ENCODE measurements around the gene FAM180A.

FAM180A gene

GRCh38 chr7:135771051-135771450 is 22.4 kb upstream of the FAM180A start:
- DNase-seq = no peak

- no peak for DNase-seq
Observed at GRCh38 chr7:135770139-135770710, 21.6 kb upstream of the FAM180A start.

GRCh38 chr7:135769005-135769802 is 20.6 kb upstream of the FAM180A start:
- no peak for DNase-seq

- no peak for DNase-seq
Observed at GRCh38 chr7:135768467-135768866, 19.9 kb upstream of the FAM180A start.

GRCh38 chr7:135768064-135768463 is 19.5 kb upstream of the FAM180A start:
- no peak for DNase-seq

- DNase-seq = no peak
Observed at GRCh38 chr7:135763261-135763660, 14.6 kb upstream of the FAM180A start.

GRCh38 chr7:135761751-135762488 is 13.3 kb upstream of the FAM180A start:
- no peak for DNase-seq

GRCh38 chr7:135759532-135759931 is 10.9 kb upstream of the FAM180A start:
- DNase-seq = no peak

GRCh38 chr7:135758531-135758932 is 9.9 kb upstream of the FAM180A start:
- no peak for DNase-seq

GRCh38 chr7:135757719-135758411 is 9.3 kb upstream of the FAM180A start:
- DNase-seq = no peak

GRCh38 chr7:135756191-135756590 is 7.6 kb upstream of the FAM180A start:
- DNase-seq = no peak

- DNase-seq = no peak
Observed at GRCh38 chr7:135755351-135755753, 6.7 kb upstream of the FAM180A start.

GRCh38 chr7:135753616-135754413 is 5.2 kb upstream of the FAM180A start:
- no peak for DNase-seq

GRCh38 chr7:135747366-135747765 is 1.2 kb downstream of the FAM180A start:
- no peak for DNase-seq

- no peak for DNase-seq
Observed at GRCh38 chr7:135745703-135746312, 2.8 kb downstream of the FAM180A start.

- DNase-seq = no peak
Observed at GRCh38 chr7:135744938-135745702, 3.5 kb downstream of the FAM180A start.

GRCh38 chr7:135743907-135744731 is 4.5 kb downstream of the FAM180A start:
- DNase-seq = no peak

- DNase-seq = no peak
Observed at GRCh38 chr7:135742371-135742770, 6.2 kb downstream of the FAM180A start.

GRCh38 chr7:135741905-135742304 is 6.7 kb downstream of the FAM180A start:
- no peak for DNase-seq

- no peak for DNase-seq
Observed at GRCh38 chr7:135740889-135741288, 7.7 kb downstream of the FAM180A start.
